HepG2 (cell line): ENCODE results near the gene GRHL1. TPM values are rescaled to one million over a fixed set of nuclear protein-coding genes. Genes with fewer than 3 reads are reported as not detected.

Source experiments
- ATAC-seq: fragments of 200-7000 bp; cut with Tn5 transposase; 3 replicates; pipeline ENCODE4 v1.9.1; 2020; ENCODE audit warnings: mild to moderate bottlenecking, moderate library complexity
- BruUV-seq: library from RNA; stranded (reverse); fragments of 400-500 nt; replicated peaks from 2 replicates; lab custom pipeline; 2021; lab: Mats Ljungman, UMichigan
- CTCF ChIA-PET: fragments of 300-600 bp; formaldehyde crosslinking; extraction: SDS; loops from one replicate; lab custom pipeline; 2021; ENCODE audit warnings: low total read pairs, inconsistent platforms, low intra/inter-chr PET ratio; lab: Yijun Ruan, JAX
- POLR2A ChIA-PET: fragments of 350-600 bp; sonication (Branson Sonifier 250); formaldehyde crosslinking; loops from one replicate; lab custom pipeline; 2020; ENCODE audit warnings: antibody characterized with exemption, inconsistent platforms; lab: Yijun Ruan, JAX
- DNase-seq: peaks from one replicate; pipeline ENCODE4 v3.0.0-alpha.2; 2015; ENCODE audit warnings: low spot score
- FAIRE-seq: peaks from 3 replicates; lab custom pipeline; 2011; peaks lifted over from hg19 to GRCh38; lab: Jason Lieb, UNC
- H2AFZ ChIP-seq: one replicate; pipeline ENCODE4 v1.6.1; 2011; ENCODE audit warnings: low read length, inconsistent platforms
- H3K27ac ChIP-seq: fragments of 300-600 bp; 3 replicates; pipeline ENCODE4 v1.8.0; 2011; ENCODE audit warnings: mixed run types, mild to moderate bottlenecking, mixed read lengths, low read length, inconsistent platforms; ENCODE audit not compliant: insufficient read depth; ENCODE audit errors: extremely low read length
- H3K27me3 ChIP-seq, 2 experiments: fragments of 200-600 bp in 1 of 2; 2 replicates in 1 of 2; 3 replicates in 1 of 2; pipeline versions ENCODE4 v1.6.0 to v1.8.0; 2011; ENCODE audit warnings: low read length in 2 of 2, mild to moderate bottlenecking in 2 of 2, moderate library complexity in 2 of 2, inconsistent platforms in 1 of 2; ENCODE audit not compliant: insufficient read depth in 2 of 2, control insufficient read depth in 1 of 2
- H3K36me3 ChIP-seq, 2 experiments: fragments of 200-600 bp in 1 of 2; replicated peaks in 1 of 2; 2 replicates in 1 of 2; 3 replicates in 1 of 2; pipeline versions ENCODE4 v1.5.1 to v1.8.0; 2011; ENCODE audit warnings: low read length in 2 of 2, inconsistent platforms in 1 of 2; ENCODE audit not compliant: insufficient read depth in 2 of 2, control insufficient read depth in 1 of 2
- H3K4me1 ChIP-seq: 2 replicates; pipeline ENCODE4 v1.5.1; 2012; ENCODE audit warnings: low read length, inconsistent platforms; ENCODE audit not compliant: insufficient read depth
- H3K4me2 ChIP-seq: 2 replicates; pipeline ENCODE4 v1.6.0; 2011; ENCODE audit warnings: low read depth, low read length, inconsistent platforms
- H3K4me3 ChIP-seq, 3 experiments: fragments of 200-600 bp in 1 of 3; sonication (generic), shearing (Covaris generic) in 1 of 3; replicated peaks in 1 of 3; 2 replicates each; pipeline ENCODE4 v1.5.1; 2011 to 2016; ENCODE audit warnings: low read length in 3 of 3, inconsistent platforms in 2 of 3, low read depth in 2 of 3, mild to moderate bottlenecking in 2 of 3, control low read depth in 1 of 3, mixed read lengths in 1 of 3; ENCODE audit not compliant: insufficient read depth in 1 of 3
- H3K79me2 ChIP-seq: one replicate; pipeline ENCODE4 v1.6.1; 2011; ENCODE audit warnings: low read length, inconsistent platforms; ENCODE audit not compliant: insufficient read depth
- H3K9ac ChIP-seq: 2 replicates; pipeline ENCODE4 v1.6.0; 2011; ENCODE audit warnings: mild to moderate bottlenecking, low read depth, low read length, inconsistent platforms; ENCODE audit not compliant: insufficient read depth
- H3K9me3 ChIP-seq: 2 replicates; pipeline ENCODE4 v1.5.1; 2012; ENCODE audit warnings: mild to moderate bottlenecking, low read length
- H4K20me1 ChIP-seq: 2 replicates; pipeline ENCODE4 v1.6.0; 2011; ENCODE audit warnings: inconsistent platforms, mild to moderate bottlenecking, low read length, moderate library complexity; ENCODE audit not compliant: insufficient read depth
- TP53 ChIP-seq: sonication (generic); formaldehyde crosslinking; conservative IDR thresholded peaks from 2 replicates; pipeline ENCODE4 v1.4.0; 2020; ENCODE audit warnings: missing genetic modification reagents
- ZNF264 ChIP-seq: sonication (generic); formaldehyde crosslinking; IDR thresholded peaks from 2 replicates; pipeline ENCODE4 v1.4.0; 2020; ENCODE audit warnings: missing genetic modification reagents
- ZNF337 ChIP-seq: sonication (generic); formaldehyde crosslinking; IDR thresholded peaks from 2 replicates; pipeline ENCODE4 v1.5.1; 2020; ENCODE audit warnings: missing genetic modification reagents, low read depth, mild to moderate bottlenecking, borderline replicate concordance
- WGBS: methylation state at CpG from one replicate; pipeline ENCODE4 v1.1.6; 2017; ENCODE audit warnings: low lambda C conversion rate; 5-methylcytosine and 5-hydroxymethylcytosine counted together
- in situ Hi-C: cut with HindIII; loops from 2 replicates; pipeline ENCODE4 v1.10.0; 2017; ENCODE audit warnings: low pct_unique_long_range_greater_than_20kb; ENCODE audit not compliant: extremely low pct_ligation_motif_present
- intact Hi-C: fragments of 100-400 bp; cut with micrococcal nuclease; formaldehyde crosslinking; loops from one replicate; pipeline ENCODE4 v1.10.0; 2022; ENCODE audit not compliant: unreplicated experiment
- polyA plus RNA-seq, 8 experiments: library from polyadenylated mRNA; depleted of rRNA in 3 of 8; stranded (reverse) in 7 of 8; unstranded in 1 of 8; fragments of >200 nt; fragmentation: Illumina TruSeq in 4 of 8; extraction: Trizol in 4 of 8; gene quantifications; 2 replicates each; pipeline versions ENCODE4 v1.2.1 to v1.2.3, GENCODE V29; 2011 to 2016; ENCODE audit warnings: low read depth in 4 of 8, missing spikeins in 1 of 8, mixed read lengths in 1 of 8; ENCODE audit not compliant: insufficient read depth in 1 of 8
- total RNA-seq, 5 experiments: library from RNA; depleted of rRNA; stranded (reverse); fragments of >200 nt; fragmentation: Illumina TruSeq; extraction: Trizol; gene quantifications; 2 replicates each; pipeline ENCODE4 v1.2.3, GENCODE V29; 2016; ENCODE audit warnings: low read depth in 1 of 5
- TF ChIP-seq, protein P1 (sequence below): fragments of 450-650 bp; IDR thresholded peaks from 2 replicates; pipeline ENCODE4 v1.6.1; 2016
- TF ChIP-seq, protein P2 (sequence below): sonication (generic); formaldehyde crosslinking; IDR thresholded peaks from 2 replicates; pipeline ENCODE4 v1.9.0; 2021; ENCODE audit warnings: missing genetic modification reagents, borderline replicate concordance

The GRHL1 gene
- total and polyA plus RNA-seq, 2 of the 13 experiments (the other 11 are each of a cell fraction or from before 2014, with no cell fraction given), result 9.3 to 12.0 TPM

DNA sequence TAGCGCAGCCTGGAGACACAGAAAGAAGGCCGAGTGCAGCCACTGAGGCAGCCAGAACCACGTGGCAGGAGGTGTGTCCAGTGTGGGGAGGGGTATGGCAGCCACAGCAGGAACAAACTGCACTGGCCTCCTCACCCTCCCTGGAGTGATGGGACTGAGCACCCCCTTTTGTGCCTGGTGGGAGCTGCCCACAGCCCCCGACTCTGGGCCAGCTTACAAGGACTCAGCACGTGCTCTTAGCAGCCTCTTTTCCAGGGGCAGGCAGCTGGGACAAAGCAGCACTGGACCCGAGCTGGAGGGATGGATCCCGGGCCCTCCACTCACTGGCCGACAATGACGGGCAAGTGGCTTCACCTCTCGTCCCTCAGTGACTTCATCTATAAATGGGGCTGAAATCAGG is 86.6 kb downstream of the GRHL1 start:
- 39% methylated on average over 9 of the region's 10 CpGs for WGBS
- H3K27me3 ChIP-seq, result peaks cover 7 to 68% of the 10 kb centered on the region in 2 experiments
- H2AFZ ChIP-seq, result no peak overlapping the region
- no peak overlapping the region for H3K4me2 ChIP-seq
- H3K4me3 ChIP-seq, result no peak overlapping the region
- H3K27ac ChIP-seq, result no peak overlapping the region
- FAIRE-seq (no peak), DNase-seq (no peak), ATAC-seq (no peak)
- H3K9ac ChIP-seq, result no peak overlapping the region
- no peaks in the 10 kb centered on the region for H4K20me1 ChIP-seq
- peaks cover 48% of the 10 kb centered on the region for H3K4me1 ChIP-seq
- in situ Hi-C loops, result no loop called here
- no peaks in the 10 kb centered on the region for H3K36me3 ChIP-seq
- no TSS peak for BruUV-seq
- no peaks in the 10 kb centered on the region for H3K9me3 ChIP-seq
- H3K79me2 ChIP-seq, result no peaks in the 10 kb centered on the region
- no peak for TF ChIP-seq ZNF337 (CRISPR knock-in tag)
- TF ChIP-seq, protein P1, sequence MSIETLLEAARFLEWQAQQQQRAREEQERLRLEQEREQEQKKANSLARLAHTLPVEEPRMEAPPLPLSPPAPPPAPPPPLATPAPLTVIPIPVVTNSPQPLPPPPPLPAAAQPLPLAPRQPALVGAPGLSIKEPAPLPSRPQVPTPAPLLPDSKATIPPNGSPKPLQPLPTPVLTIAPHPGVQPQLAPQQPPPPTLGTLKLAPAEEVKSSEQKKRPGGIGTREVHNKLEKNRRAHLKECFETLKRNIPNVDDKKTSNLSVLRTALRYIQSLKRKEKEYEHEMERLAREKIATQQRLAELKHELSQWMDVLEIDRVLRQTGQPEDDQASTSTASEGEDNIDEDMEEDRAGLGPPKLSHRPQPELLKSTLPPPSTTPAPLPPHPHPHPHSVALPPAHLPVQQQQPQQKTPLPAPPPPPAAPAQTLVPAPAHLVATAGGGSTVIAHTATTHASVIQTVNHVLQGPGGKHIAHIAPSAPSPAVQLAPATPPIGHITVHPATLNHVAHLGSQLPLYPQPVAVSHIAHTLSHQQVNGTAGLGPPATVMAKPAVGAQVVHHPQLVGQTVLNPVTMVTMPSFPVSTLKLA, result 0 out of 2 replicates have a peak, but pooled peaks have one; percentile 24
- intact Hi-C loops, result no loop called here
- ChIA-PET POLR2A (no interaction called here), CTCF (no interaction called here)

DNA sequence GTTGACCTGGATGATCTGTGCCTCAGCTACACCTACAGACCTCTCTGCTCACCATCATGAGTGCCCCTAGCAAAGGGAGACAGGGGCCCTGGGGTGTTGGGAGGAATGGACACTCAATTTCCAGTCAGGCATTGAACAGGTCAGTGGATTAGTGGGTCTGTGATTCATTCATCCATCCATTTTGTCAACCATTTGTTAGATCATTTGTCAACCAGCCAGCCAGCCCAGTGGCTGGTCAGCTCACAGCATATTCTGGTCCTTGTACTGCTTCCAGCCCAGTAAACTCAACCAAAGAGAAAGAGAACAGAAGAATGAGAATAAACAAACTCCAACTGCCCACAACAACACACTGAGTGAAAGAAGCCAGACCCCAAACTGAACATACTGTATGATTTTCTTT is 87.2 kb downstream of the GRHL1 start:
- no peak overlapping the region for H3K27ac ChIP-seq
- no peak for FAIRE-seq
- DNase-seq, result no peak
- BruUV-seq, result no TSS peak
- TF ChIP-seq ZNF264 (CRISPR knock-in tag) (no peak), TP53 (no peak)
- TF ChIP-seq, protein P2, sequence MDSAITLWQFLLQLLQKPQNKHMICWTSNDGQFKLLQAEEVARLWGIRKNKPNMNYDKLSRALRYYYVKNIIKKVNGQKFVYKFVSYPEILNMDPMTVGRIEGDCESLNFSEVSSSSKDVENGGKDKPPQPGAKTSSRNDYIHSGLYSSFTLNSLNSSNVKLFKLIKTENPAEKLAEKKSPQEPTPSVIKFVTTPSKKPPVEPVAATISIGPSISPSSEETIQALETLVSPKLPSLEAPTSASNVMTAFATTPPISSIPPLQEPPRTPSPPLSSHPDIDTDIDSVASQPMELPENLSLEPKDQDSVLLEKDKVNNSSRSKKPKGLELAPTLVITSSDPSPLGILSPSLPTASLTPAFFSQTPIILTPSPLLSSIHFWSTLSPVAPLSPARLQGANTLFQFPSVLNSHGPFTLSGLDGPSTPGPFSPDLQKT, result no peak
- H3K27me3 ChIP-seq, result peaks cover 7 to 63% of the 10 kb centered on the region in 2 experiments
- no peak overlapping the region for H3K9ac ChIP-seq
- intact Hi-C loops, result no loop called here
- H2AFZ ChIP-seq, result no peak overlapping the region
- H3K79me2 ChIP-seq, result no peaks in the 10 kb centered on the region
- H3K36me3 ChIP-seq, result no peaks in the 10 kb centered on the region
- ATAC-seq, result no peak
- no peaks in the 10 kb centered on the region for H3K9me3 ChIP-seq
- H3K4me2 ChIP-seq, result no peak overlapping the region
- H3K4me3 ChIP-seq, result no peak overlapping the region
- POLR2A ChIA-PET, result no interaction called here
- in situ Hi-C loops, result no loop called here
- peaks cover 42% of the 10 kb centered on the region for H3K4me1 ChIP-seq
- CTCF ChIA-PET, result no interaction called here
- no peaks in the 10 kb centered on the region for H4K20me1 ChIP-seq
